NOMO-1 (cell line): Measurements from ENCODE around the gene VGLL4.
"Not testable (repeated sequence)": the region's sequence is repeated elsewhere in the genome, so short reads cannot be mapped to it uniquely, and the experiment has no call there.

Experiments
- DNase-seq, 2 experiments: peaks; one replicate each; lab custom pipeline; 2025; ENCODE audit not compliant: unreplicated experiment in 2 of 2; lab: John Stamatoyannopoulos, UW

VGLL4 gene

DNA sequence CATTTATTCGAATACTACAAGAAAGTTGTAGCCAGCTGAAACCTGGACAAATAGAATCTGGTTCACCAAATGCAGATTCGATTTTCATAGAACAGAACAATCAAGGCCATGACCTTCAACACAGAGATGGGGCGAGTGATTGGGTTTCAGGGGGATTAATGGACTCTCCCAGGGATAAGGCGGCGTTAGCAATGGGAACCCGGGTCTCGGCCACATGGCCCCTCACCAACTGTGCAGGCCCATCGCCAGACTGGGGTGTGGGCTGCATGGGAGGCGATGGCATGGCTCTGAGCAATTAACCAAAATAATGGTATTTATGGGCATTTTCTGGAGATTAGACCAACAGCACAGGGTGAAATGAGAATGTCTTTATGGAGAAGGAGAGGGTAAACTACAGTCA lies 34.2 kb downstream of the VGLL4 start:
- no peak for DNase-seq

GRCh38 chr3:11607816-11608215 lies 35.9 kb downstream of the VGLL4 start:
- no peak for DNase-seq

DNA sequence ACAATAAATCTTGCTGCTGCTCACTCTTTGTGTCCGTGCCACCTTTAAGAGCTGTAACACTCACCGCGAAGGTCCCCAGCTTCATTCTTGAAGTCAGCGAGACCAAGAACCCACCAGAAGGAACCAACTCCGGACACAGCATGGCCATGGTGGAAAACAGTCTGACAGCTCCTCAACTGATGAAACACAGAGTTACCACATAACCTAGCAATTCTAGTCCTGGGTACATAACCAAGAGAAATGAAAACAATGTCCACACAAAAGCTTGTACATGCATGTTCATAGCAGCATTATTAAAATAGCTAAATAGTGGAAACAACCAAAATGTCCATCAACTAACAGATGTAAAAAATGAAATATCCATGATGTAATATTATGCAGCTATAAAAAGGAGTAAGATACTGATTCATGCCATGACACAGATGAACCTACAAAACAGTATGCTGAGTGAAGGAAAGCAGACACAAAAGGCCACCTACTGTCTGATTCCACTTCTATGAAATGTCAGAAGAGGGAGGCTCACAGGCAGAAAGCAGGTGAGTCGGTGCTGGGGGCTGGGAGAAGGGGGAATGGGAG lies 36.8 kb downstream of the VGLL4 start:
- DNase-seq = no peak

- DNase-seq = no peak
Observed at GRCh38 chr3:11606090-11606784, 37.5 kb downstream of the VGLL4 start.

DNA sequence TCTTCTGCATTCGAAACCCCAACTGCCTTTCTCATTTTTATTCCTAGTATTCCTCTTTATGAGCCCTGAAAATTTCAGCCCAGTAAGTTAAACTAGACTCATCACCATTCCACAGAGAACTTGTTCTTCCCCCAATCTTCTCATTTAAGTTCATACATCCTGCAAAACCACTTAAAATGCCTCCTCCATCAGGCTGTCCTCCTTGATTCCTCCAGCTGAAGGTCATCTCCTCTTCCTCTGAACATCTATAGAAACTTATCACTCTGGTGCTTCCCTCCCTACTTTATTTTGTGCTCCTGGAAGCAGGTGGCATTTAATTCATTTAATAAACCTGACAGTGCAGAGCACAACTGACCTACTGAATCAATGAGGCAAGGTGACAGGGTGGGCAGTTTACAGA lies 38.3 kb downstream of the VGLL4 start:
- DNase-seq = no peak

- DNase-seq = no peak
Observed at GRCh38 chr3:11604139-11604892, 39.4 kb downstream of the VGLL4 start.

DNA sequence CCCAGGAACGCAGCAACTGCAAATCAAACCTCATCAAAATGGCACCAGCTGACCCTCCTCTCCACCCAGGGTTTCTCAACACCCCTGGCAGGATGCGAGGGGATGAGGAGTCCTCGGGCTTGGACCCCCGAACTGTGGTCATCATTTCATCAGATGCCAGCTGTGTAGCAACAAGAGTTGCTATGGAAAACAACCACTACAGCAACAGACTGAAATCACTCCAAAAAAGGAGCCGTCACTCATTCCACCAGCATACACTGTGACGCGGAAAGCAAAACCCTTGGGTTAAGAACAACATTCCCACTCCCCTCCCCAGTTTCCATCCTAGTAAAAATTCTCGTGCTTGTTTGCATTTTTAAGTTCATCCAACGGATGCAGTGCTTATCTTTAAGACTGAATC lies 40.1 kb downstream of the VGLL4 start:
- no peak for DNase-seq

- no peak for DNase-seq
Observed at GRCh38 chr3:11602886-11603527, 40.7 kb downstream of the VGLL4 start.

DNA sequence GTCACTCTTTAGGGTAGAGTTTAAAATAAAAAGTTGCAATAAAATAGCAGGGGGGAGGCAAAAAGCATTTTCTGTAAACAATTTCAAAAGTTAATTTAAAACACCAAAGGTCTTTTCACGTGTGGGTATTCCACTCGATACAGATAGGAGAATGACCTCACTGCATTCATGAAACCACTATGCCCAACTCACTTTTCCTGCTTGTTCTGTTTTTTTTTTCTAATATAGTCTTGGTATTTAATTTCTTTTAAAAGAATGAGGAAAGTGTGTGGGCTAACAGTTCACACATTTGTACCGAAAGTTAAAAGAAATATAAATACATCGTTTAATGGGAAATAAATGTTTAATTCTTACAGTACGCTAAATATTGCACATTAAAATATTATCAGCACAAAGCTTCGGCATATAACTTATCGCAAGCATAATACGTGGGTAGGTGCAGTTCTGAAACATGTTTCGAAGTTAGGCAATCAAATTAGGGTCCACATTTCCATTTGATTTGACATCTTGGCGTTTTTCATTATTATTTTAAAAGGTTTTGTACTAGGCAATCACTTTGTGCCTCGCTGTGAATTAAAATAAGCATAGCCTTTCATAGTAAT lies 41.4 kb downstream of the VGLL4 start:
- no peak for DNase-seq

- DNase-seq = peak; percentile 13 to 18
Observed at GRCh38 chr3:11601446-11602238, 42.1 kb downstream of the VGLL4 start.

- DNase-seq = no peak
Observed at GRCh38 chr3:11600501-11601282, 43.0 kb downstream of the VGLL4 start.

DNA sequence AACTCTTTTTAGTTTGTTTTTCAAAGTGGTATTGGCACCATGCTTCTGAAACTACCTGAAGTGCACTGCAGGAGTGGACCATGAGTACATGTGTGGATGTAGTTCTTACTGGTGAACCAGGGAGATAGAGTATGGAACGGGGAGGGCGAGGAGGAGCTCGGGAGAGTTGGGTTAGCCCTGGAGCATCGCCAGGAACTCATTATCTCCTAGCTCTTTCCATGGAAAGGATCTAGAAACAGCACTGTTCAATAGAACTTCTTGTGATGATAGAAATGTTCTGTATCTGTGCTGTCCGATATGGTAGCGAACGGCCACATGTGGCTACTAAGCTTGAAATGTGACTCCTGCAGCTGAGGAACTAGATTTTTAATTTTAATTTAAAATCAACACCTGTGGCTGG lies 47.3 kb downstream of the VGLL4 start:
- no peak for DNase-seq

- DNase-seq = not testable (repeated sequence)
Observed at GRCh38 chr3:11595024-11595423, 48.7 kb downstream of the VGLL4 start.

GRCh38 chr3:11593318-11594034 lies 50.2 kb downstream of the VGLL4 start:
- DNase-seq = no peak

DNA sequence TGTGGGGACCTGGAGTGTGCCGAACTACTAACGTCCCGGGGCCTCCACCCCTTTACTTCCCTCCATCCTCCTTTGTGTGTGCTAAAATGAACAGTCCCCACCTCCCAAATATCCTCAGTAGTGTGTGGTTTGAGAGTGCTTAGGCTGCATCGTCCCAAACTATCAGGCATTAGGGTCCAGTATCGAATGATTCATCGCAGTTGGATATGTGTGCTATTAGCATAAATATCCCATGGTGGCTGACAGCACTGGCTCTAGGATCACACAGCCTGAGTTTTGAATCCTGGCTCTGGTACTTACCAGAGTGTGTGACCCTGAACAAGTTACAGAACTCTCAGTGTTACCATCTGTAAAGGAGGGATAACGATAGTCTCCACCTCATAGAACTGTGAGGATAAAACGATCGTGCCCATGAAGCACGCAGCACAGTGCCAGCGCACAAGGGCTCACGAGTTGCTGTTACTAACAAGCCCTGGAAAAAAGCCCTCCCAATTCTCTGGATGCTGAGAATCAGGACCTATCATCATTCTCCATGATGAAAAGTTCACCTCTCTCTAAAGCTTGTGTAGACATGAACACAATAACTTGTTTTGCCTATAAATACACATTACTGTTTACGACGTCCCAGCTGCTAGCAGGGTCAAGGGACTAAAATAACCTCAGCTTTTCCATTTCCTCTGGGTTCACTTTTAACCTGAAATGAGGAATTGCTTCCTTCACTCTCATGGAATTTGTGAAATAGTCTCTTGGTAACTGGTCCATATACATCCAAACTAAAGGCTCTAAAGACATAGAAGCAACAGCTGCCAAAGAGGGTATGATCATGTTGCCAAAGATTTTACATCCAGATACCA lies 51.0 kb downstream of the VGLL4 start:
- no peak for DNase-seq

DNA sequence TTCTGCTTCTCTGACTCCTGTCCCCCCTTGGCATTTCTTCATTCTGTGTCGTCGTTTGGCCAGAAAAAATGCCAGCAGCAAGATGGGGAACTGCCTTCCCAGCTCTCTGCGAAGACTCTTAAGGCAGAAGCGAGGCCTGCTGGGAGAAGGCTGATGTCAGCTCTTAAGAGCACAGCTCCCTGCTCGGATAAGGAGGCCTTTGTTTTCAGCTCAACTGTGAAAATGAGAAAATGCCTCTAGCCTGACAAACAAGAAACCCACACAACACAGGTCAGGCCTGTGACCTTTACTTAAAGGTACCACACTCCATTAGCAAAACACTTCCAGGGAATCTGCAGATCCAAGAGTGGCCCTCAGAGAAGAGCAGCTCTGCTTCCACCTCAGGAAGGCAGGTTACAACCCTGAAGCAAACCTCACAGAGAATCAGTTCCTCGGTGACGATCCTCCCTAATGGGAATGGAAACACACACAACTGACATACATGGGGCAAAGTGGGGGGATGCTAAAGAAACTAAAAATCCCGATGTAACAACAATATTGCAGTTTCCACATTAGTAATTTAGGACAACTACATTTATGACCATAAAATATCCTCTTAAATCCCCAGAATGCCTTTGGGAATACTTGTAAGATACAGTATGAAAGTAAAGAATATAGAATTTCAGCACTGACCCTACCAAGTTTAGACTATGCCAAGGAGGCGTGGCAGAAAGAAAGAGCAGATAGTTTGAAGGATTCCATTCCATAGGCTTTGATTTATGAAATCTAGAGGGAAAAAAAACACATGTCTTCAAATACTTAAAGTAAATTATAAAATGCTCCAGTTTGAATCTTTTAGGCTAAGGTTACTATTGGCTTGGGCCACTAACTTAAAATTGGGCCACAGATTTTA lies 52.1 kb downstream of the VGLL4 start:
- DNase-seq = no peak

- DNase-seq = no peak
Observed at GRCh38 chr3:11591002-11591355, 52.7 kb downstream of the VGLL4 start.
